Middle frontal gyrus (tissue), 1 donor: ENCODE results near the gene KIF26B.

Source experiments
- DNase-seq: peaks from one replicate; pipeline ENCODE4 v3.0.0-alpha.2; 2015; ENCODE audit warnings: low spot score; ENCODE audit errors: extremely low spot score

Gene KIF26B

GRCh38 chr1:245234217-245235081, 79.7 kb downstream of the KIF26B start:
- DNase-seq, result no peak

GRCh38 chr1:245235156-245235555, 80.4 kb downstream of the KIF26B start:
- DNase-seq, result no peak

GRCh38 chr1:245240648-245241165, 85.9 kb downstream of the KIF26B start:
- DNase-seq, result no peak

GRCh38 chr1:245241526-245242130, 86.8 kb downstream of the KIF26B start:
- no peak for DNase-seq

GRCh38 chr1:245242989-245243388, 88.2 kb downstream of the KIF26B start:
- DNase-seq, result no peak

GRCh38 chr1:245245021-245245667, 90.4 kb downstream of the KIF26B start:
- DNase-seq, result no peak

GRCh38 chr1:245246433-245246832, 91.6 kb downstream of the KIF26B start:
- DNase-seq, result no peak

GRCh38 chr1:245247356-245247755, 92.6 kb downstream of the KIF26B start:
- DNase-seq, result no peak

- DNase-seq, result no peak
Measured at GRCh38 chr1:245247801-245248200, 93.0 kb downstream of the KIF26B start.

GRCh38 chr1:245248231-245248731, 93.5 kb downstream of the KIF26B start:
- no peak for DNase-seq

GRCh38 chr1:245255783-245256182, 101.0 kb downstream of the KIF26B start:
- no peak for DNase-seq

GRCh38 chr1:245256528-245256927, 101.7 kb downstream of the KIF26B start:
- DNase-seq, result no peak

GRCh38 chr1:245258271-245258920, 103.6 kb downstream of the KIF26B start:
- DNase-seq, result no peak

GRCh38 chr1:245260110-245260882, 105.5 kb downstream of the KIF26B start:
- no peak for DNase-seq

GRCh38 chr1:245260883-245261282, 106.1 kb downstream of the KIF26B start:
- no peak for DNase-seq

- no peak for DNase-seq
Measured at GRCh38 chr1:245261786-245262185, 107.0 kb downstream of the KIF26B start.

- no peak for DNase-seq
Measured at GRCh38 chr1:245263529-245264095, 108.8 kb downstream of the KIF26B start.

GRCh38 chr1:245264226-245264625, 109.4 kb downstream of the KIF26B start:
- DNase-seq, result no peak

- DNase-seq, result no peak
Measured at GRCh38 chr1:245266105-245266504, 111.3 kb downstream of the KIF26B start.

- DNase-seq, result no peak
Measured at GRCh38 chr1:245270063-245270462, 115.3 kb downstream of the KIF26B start.
